ENCODE measurements around the gene NEURL4. TPM values are rescaled to one million over a fixed set of nuclear protein-coding genes. Genes with fewer than 3 reads are reported as not detected.

Gene NEURL4
- total RNA-seq, 1 donor from 2014 or later: 75.2 TPM

GRCh38 chr17:7290685-7291084 is 38.5 kb downstream of the NEURL4 start:
- Mint-ChIP-seq H3K27me3 (peaks cover 49% of the 10 kb centered on the region), H3K4me3 (ENCODE audit: low read depth) (no peak overlapping the region), H3K9me3 (ENCODE audit: low read depth) (no peaks in the 10 kb centered on the region), H3K36me3 (ENCODE audit: insufficient read depth) (no peaks in the 10 kb centered on the region), H3K4me1 (ENCODE audit: low read depth) (peaks cover 7% of the 10 kb centered on the region), H3K27ac (no peak overlapping the region)
- DNase-seq (ENCODE audit: low spot score, unreplicated experiment): no peak
- TF ChIP-seq CTCF (IDR thresholded peaks at IDR 0.05; ENCODE audit: unreplicated experiment): no peak

- DNase-seq (ENCODE audit: low spot score, unreplicated experiment): no peak
- H3K36me3 Mint-ChIP-seq (ENCODE audit: insufficient read depth): no peaks in the 10 kb centered on the region
- no peak overlapping the region for H3K27ac Mint-ChIP-seq
- H3K4me1 Mint-ChIP-seq (ENCODE audit: low read depth): peaks cover 4% of the 10 kb centered on the region
- peaks cover 44% of the 10 kb centered on the region for H3K27me3 Mint-ChIP-seq
- TF ChIP-seq CTCF (IDR thresholded peaks at IDR 0.05; ENCODE audit: unreplicated experiment): no peak
- H3K4me3 Mint-ChIP-seq (ENCODE audit: low read depth): no peak overlapping the region
- H3K9me3 Mint-ChIP-seq (ENCODE audit: low read depth): no peaks in the 10 kb centered on the region
These were observed 39.0 kb downstream of the NEURL4 start for GRCh38 chr17:7290166-7290565.

GRCh38 chr17:7289256-7290032 is 39.7 kb downstream of the NEURL4 start:
- Mint-ChIP-seq H3K27me3 (peaks cover 40% of the 10 kb centered on the region), H3K27ac (no peak overlapping the region), H3K9me3 (ENCODE audit: low read depth) (no peaks in the 10 kb centered on the region), H3K4me1 (ENCODE audit: low read depth) (peaks cover 2% of the 10 kb centered on the region), H3K4me3 (ENCODE audit: low read depth) (no peak overlapping the region), H3K36me3 (ENCODE audit: insufficient read depth) (no peaks in the 10 kb centered on the region)
- DNase-seq (ENCODE audit: low spot score, unreplicated experiment): no peak
- TF ChIP-seq CTCF (IDR thresholded peaks at IDR 0.05; ENCODE audit: unreplicated experiment): no peak

- no peak for DNase-seq (ENCODE audit: low spot score, unreplicated experiment)
- H3K9me3 Mint-ChIP-seq (ENCODE audit: low read depth): no peaks in the 10 kb centered on the region
- no peaks in the 10 kb centered on the region for H3K36me3 Mint-ChIP-seq (ENCODE audit: insufficient read depth)
- peaks cover 30% of the 10 kb centered on the region for H3K27me3 Mint-ChIP-seq
- no peak overlapping the region for H3K4me3 Mint-ChIP-seq (ENCODE audit: low read depth)
- no peak overlapping the region for H3K27ac Mint-ChIP-seq
- H3K4me1 Mint-ChIP-seq (ENCODE audit: low read depth): peaks cover 2% of the 10 kb centered on the region
- no peak for TF ChIP-seq CTCF (IDR thresholded peaks at IDR 0.05; ENCODE audit: unreplicated experiment)
These were observed 43.5 kb downstream of the NEURL4 start for GRCh38 chr17:7285679-7286078.

GRCh38 chr17:7284911-7285310 is 44.2 kb downstream of the NEURL4 start:
- no peak for DNase-seq (ENCODE audit: low spot score, unreplicated experiment)
- H3K4me1 Mint-ChIP-seq (ENCODE audit: low read depth): peaks cover 6% of the 10 kb centered on the region
- H3K4me3 Mint-ChIP-seq (ENCODE audit: low read depth): no peak overlapping the region
- no peaks in the 10 kb centered on the region for H3K36me3 Mint-ChIP-seq (ENCODE audit: insufficient read depth)
- no peak for TF ChIP-seq CTCF (IDR thresholded peaks at IDR 0.05; ENCODE audit: unreplicated experiment)
- no peak overlapping the region for H3K27ac Mint-ChIP-seq
- no peaks in the 10 kb centered on the region for H3K9me3 Mint-ChIP-seq (ENCODE audit: low read depth)
- H3K27me3 Mint-ChIP-seq: peaks cover 30% of the 10 kb centered on the region

All from progenitor cell of endocrine pancreas (in vitro differentiated cells).